GM21723 (cell line): Measurements from ENCODE around the gene TNFRSF13B.
"Not testable (repeated sequence)": the region's sequence is repeated elsewhere in the genome, so short reads cannot be mapped to it uniquely, and the experiment has no call there.

Source experiments
- ATAC-seq: cut with Tn5 transposase; IDR thresholded peaks from one replicate; pipeline ENCODE4 v1.9.1; 2021; ENCODE audit warnings: mild to moderate bottlenecking, moderate library complexity; ENCODE audit not compliant: unreplicated experiment

The TNFRSF13B gene

GRCh38 chr17:16927641-16928321 is 44.1 kb downstream of the TNFRSF13B start:
- no peak for ATAC-seq

- ATAC-seq, result no peak
These were observed 45.1 kb downstream of the TNFRSF13B start for GRCh38 chr17:16926571-16927451.

GRCh38 chr17:16926061-16926511 is 45.8 kb downstream of the TNFRSF13B start:
- ATAC-seq, result no peak

- ATAC-seq, result no peak
These were observed 46.4 kb downstream of the TNFRSF13B start for GRCh38 chr17:16925461-16926060.

GRCh38 chr17:16924696-16925440 is 47.0 kb downstream of the TNFRSF13B start:
- ATAC-seq, result no peak

- no peak for ATAC-seq
These were observed 47.8 kb downstream of the TNFRSF13B start for GRCh38 chr17:16923904-16924695.

GRCh38 chr17:16923097-16923903 is 48.6 kb downstream of the TNFRSF13B start:
- ATAC-seq, result no peak

GRCh38 chr17:16922386-16923096 is 49.4 kb downstream of the TNFRSF13B start:
- ATAC-seq, result no peak

GRCh38 chr17:16921451-16921850 is 50.5 kb downstream of the TNFRSF13B start:
- ATAC-seq, result not testable (repeated sequence)

GRCh38 chr17:16920628-16921020 is 51.3 kb downstream of the TNFRSF13B start:
- ATAC-seq, result no peak

GRCh38 chr17:16919663-16920627 is 52.0 kb downstream of the TNFRSF13B start:
- no peak for ATAC-seq

GRCh38 chr17:16918443-16918842 is 53.5 kb downstream of the TNFRSF13B start:
- ATAC-seq, result no peak

- ATAC-seq, result no peak
These were observed 54.1 kb downstream of the TNFRSF13B start for GRCh38 chr17:16917671-16918394.

- ATAC-seq, result no peak
These were observed 55.4 kb downstream of the TNFRSF13B start for GRCh38 chr17:16916557-16916920.

- ATAC-seq, result peak; percentile 72
These were observed 56.0 kb downstream of the TNFRSF13B start for GRCh38 chr17:16915752-16916556.

GRCh38 chr17:16913463-16913862 is 58.5 kb downstream of the TNFRSF13B start:
- ATAC-seq, result no peak
